ENCODE measurements around the gene PLCXD1. TPM values are rescaled to one million over a fixed set of nuclear protein-coding genes. Genes with fewer than 3 reads are reported as not detected.

PLCXD1 gene
- polyA plus RNA-seq, 2 of the 4 experiments (the other 2 are of a cell fraction) = 64.6 to 67.9 TPM

DNA sequence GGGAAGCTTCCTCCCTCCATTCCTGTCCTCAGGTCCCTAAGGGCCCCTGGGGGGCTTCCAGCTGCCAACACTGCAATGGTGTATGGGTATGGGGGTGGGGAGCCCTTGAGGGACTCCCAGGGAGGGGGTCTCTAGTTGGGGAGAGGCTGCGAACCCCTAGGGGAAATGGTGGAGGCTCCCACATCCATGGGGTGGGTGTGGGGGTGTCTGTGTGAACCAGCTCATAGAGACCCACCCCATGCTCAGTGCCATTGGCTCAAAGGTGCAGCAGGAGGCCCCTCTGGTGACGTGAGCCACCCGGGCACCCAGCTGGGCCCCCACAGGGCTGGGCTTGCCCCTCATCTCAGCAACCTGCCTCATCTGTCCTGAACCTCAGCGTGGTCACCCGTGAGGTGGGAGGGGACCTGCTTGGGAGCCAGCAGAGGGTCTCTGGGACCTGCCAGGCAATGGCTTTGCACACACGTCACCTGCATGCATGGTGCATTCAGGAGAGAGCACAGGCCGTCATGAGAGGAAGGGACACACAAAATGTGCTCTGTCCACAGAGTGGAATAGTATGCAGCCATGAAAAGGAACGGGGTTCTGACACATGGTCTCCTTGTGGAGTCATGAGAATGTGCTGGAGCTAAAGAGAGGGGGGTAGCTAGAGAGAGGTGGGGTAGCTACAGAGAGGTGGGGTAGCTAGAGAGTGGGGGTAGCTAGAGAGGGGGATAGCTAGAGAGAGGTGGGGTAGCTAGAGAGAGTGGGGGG lies 22.7 kb upstream of the PLCXD1 start:
- no peak for ATAC-seq
- FAIRE-seq = no peak
- H3K4me3 ChIP-seq = no peak overlapping the region
- H3K27ac ChIP-seq = peak overlapping the region in 1 of 2 experiments; percentile 66; a peak in 2 of 6 replicates
- TF ChIP-seq PHF8 (IDR thresholded peaks at IDR 0.05; ENCODE audit: borderline replicate concordance, low read depth) (no peak), FOXS1 (CRISPR knock-in tag; IDR thresholded peaks at IDR 0.05) (no peak), RCOR1 (IDR thresholded peaks at IDR 0.05; ENCODE audit: low read depth, low read length) (no peak), GATA3 (IDR thresholded peaks at IDR 0.05; ENCODE audit: borderline replicate concordance) (no peak), MAFK (IDR thresholded peaks at IDR 0.05; ENCODE audit: partially characterized antibody) (no peak), MYC (IDR thresholded peaks at IDR 0.05; ENCODE audit: borderline replicate concordance, low read length) (no peak), HDAC2 (IDR thresholded peaks at IDR 0.05) (no peak), RAD21 (conservative IDR thresholded peaks at IDR 0.05 in 1 of 2, IDR thresholded peaks at IDR 0.05 in 1 of 2) (no peak), RNF2 (IDR thresholded peaks at IDR 0.05; ENCODE audit: borderline replicate concordance, low read depth) (no peak), JUN (IDR thresholded peaks at IDR 0.05) (no peak), ESRRA (IDR thresholded peaks at IDR 0.05; ENCODE audit: borderline replicate concordance, low read length) (no peak), HOXB13 (CRISPR knock-in tag; IDR thresholded peaks at IDR 0.05; ENCODE audit: low read depth) (no peak), POLR2A (IDR thresholded peaks at IDR 0.05; ENCODE audit: low read length) (no peak), CHD2 (IDR thresholded peaks at IDR 0.05; ENCODE audit: low read length, partially characterized antibody) (no peak), RARB (CRISPR knock-in tag; IDR thresholded peaks at IDR 0.05) (no peak), CBX2 (IDR thresholded peaks at IDR 0.05; ENCODE audit: borderline replicate concordance, low read depth) (no peak)
- TF ChIP-seq, protein P1, sequence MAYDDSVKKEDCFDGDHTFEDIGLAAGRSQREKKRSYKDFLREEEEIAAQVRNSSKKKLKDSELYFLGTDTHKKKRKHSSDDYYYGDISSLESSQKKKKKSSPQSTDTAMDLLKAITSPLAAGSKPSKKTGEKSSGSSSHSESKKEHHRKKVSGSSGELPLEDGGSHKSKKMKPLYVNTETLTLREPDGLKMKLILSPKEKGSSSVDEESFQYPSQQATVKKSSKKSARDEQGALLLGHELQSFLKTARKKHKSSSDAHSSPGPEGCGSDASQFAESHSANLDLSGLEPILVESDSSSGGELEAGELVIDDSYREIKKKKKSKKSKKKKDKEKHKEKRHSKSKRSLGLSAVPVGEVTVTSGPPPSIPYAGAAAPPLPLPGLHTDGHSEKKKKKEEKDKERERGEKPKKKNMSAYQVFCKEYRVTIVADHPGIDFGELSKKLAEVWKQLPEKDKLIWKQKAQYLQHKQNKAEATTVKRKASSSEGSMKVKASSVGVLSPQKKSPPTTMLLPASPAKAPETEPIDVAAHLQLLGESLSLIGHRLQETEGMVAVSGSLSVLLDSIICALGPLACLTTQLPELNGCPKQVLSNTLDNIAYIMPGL (CRISPR knock-in tag; IDR thresholded peaks at IDR 0.05; ENCODE audit: borderline replicate concordance) = no peak
- TF ChIP-seq, protein P2, sequence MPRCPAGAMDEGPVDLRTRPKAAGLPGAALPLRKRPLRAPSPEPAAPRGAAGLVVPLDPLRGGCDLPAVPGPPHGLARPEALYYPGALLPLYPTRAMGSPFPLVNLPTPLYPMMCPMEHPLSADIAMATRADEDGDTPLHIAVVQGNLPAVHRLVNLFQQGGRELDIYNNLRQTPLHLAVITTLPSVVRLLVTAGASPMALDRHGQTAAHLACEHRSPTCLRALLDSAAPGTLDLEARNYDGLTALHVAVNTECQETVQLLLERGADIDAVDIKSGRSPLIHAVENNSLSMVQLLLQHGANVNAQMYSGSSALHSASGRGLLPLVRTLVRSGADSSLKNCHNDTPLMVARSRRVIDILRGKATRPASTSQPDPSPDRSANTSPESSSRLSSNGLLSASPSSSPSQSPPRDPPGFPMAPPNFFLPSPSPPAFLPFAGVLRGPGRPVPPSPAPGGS (IDR thresholded peaks at IDR 0.05) = no peak
- TF ChIP-seq, protein P3, sequence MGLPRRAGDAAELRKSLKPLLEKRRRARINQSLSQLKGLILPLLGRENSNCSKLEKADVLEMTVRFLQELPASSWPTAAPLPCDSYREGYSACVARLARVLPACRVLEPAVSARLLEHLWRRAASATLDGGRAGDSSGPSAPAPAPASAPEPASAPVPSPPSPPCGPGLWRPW (IDR thresholded peaks at IDR 0.05) = no peak
- peaks cover 43% of the 10 kb centered on the region for H3K4me1 ChIP-seq
- no peak overlapping the region for H3K4me2 ChIP-seq
- WGBS (ENCODE audit: missing lambda C conversion rate) = 50% methylated on average over 5 of the region's 8 CpGs
- CTCF ChIA-PET = no interaction called here
- H3K9me3 ChIP-seq = no peaks in the 10 kb centered on the region
- POLR2A ChIA-PET = no interaction called here
- DNase-seq (ENCODE audit: low read depth in 1 of 2, low spot score in 1 of 2) = no peak

DNA sequence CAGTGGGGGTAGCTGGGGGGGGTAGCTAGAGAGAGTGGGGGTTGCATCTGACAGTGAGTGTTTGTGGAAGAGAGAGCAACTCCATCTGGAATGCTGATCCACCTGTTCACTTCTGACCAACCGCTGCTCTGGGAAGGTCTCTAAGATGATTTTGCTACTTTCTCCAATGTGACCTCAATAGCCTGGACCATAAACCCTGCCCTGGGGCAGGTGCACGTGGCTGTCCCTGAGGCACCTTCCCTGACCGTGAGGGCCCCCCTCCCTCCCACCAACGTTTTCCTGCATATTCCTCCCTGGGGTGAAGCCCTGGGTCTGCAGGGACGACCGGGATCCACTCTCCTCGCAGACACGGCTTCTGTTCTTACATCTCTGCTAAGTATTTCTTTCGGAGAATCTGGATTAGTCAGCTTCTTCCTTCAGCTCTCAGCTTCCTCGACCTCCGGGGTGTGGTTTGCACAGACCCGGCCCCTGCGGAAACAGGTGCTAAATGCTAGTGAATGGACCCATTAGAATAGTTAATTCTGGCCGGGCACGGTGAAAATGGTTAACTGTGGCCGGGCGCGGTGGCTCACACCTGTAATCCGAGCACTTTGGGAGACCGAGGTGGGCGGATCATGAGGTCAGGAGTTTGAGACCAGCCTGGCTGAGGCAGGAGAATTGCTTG lies 21.4 kb upstream of the PLCXD1 start:
- FAIRE-seq = no peak
- Histone ChIP-seq H3K9me3 (no peaks in the 10 kb centered on the region), H3K27ac (peak overlapping the region; percentile 72 to 93), H3K4me2 (peak overlapping the region; percentile 91), H3K4me1 (peaks cover 56% of the 10 kb centered on the region), H3K4me3 (no peak overlapping the region)
- peak; percentile 40 to 55 for ATAC-seq
- no peak for TF ChIP-seq MYC (IDR thresholded peaks at IDR 0.05; ENCODE audit: borderline replicate concordance, low read length)
- peak; percentile 36 to 54 for DNase-seq (ENCODE audit: low read depth in 1 of 2, low spot score in 1 of 2)
- ChIA-PET POLR2A (no interaction called here), CTCF (no interaction called here)
- 30% methylated on average over 21 of the region's 21 CpGs for WGBS (ENCODE audit: missing lambda C conversion rate)

All from A549 (cell line).